ENCODE results near the gene NEUROD2.

Gene NEUROD2

GRCh38 chr17:39634384-39634871 is 26.7 kb upstream of the NEUROD2 start:
- DNase-seq: peak in 1 of 2 donors; percentile 57

- DNase-seq: no peak
Measured at GRCh38 chr17:39633570-39634183, 26.0 kb upstream of the NEUROD2 start.

GRCh38 chr17:39632153-39632941 is 24.6 kb upstream of the NEUROD2 start:
- no peak for DNase-seq

- DNase-seq: no peak
Measured at GRCh38 chr17:39631403-39631802, 23.7 kb upstream of the NEUROD2 start.

GRCh38 chr17:39629898-39630297 is 22.2 kb upstream of the NEUROD2 start:
- DNase-seq: peak in 1 of 2 donors; percentile 15

- DNase-seq: no peak
Measured at GRCh38 chr17:39629494-39629880, 21.8 kb upstream of the NEUROD2 start.

- no peak for DNase-seq
Measured at GRCh38 chr17:39628655-39629493, 21.2 kb upstream of the NEUROD2 start.

- no peak for DNase-seq
Measured at GRCh38 chr17:39627712-39628516, 20.2 kb upstream of the NEUROD2 start.

GRCh38 chr17:39627047-39627711 is 19.5 kb upstream of the NEUROD2 start:
- DNase-seq: no peak

- DNase-seq: no peak
Measured at GRCh38 chr17:39626171-39627046, 18.7 kb upstream of the NEUROD2 start, which contains the start of gene PPP1R1B. TSS of gene PPP1R1B (plus strand) at chr17:39626952. CDS start at chr17:39627393, 441 bp downstream.

GRCh38 chr17:39625198-39625785 is 17.6 kb upstream of the NEUROD2 start:
- no peak for DNase-seq

- DNase-seq: no peak
Measured at GRCh38 chr17:39624313-39624712, 16.6 kb upstream of the NEUROD2 start.

- peak; percentile 86 to 88 for DNase-seq
Measured at GRCh38 chr17:39623356-39623950, 15.7 kb upstream of the NEUROD2 start.

GRCh38 chr17:39622380-39623006 is 14.8 kb upstream of the NEUROD2 start:
- DNase-seq: peak in 1 of 2 donors; percentile 52

GRCh38 chr17:39621523-39622379 is 14.0 kb upstream of the NEUROD2 start:
- peak; percentile 88 to 91 for DNase-seq

GRCh38 chr17:39619786-39620101 is 12.0 kb upstream of the NEUROD2 start:
- no peak for DNase-seq

- no peak for DNase-seq
Measured at GRCh38 chr17:39618956-39619785, 11.5 kb upstream of the NEUROD2 start.

Data from CD4-positive, alpha-beta T cell treated with Interleukin-4 for 1 hour (primary cell).